Prostate gland (tissue), 2 donors: ENCODE measurements around the gene EZH1.

Experiments used
- POLR2AphosphoS5 ChIP-seq: sonication (generic); formaldehyde crosslinking; IDR thresholded peaks from one replicate; pipeline ENCODE4 v1.6.1; 2017; ENCODE audit warnings: antibody characterized with exemption
- TF ChIP-seq, protein P1 (sequence below), 4 experiments: fragments of 200-600 bp in 2 of 4; fragments of 450-650 bp in 2 of 4; sonication (generic) in 2 of 4; IDR thresholded peaks; 1 replicate in 3 of 4; 2 replicates in 1 of 4; pipeline ENCODE4 v1.5.1; 2016 to 2019; ENCODE audit warnings: antibody characterized with exemption in 4 of 4, mild to moderate bottlenecking in 2 of 4, moderate library complexity in 2 of 4

DNA sequence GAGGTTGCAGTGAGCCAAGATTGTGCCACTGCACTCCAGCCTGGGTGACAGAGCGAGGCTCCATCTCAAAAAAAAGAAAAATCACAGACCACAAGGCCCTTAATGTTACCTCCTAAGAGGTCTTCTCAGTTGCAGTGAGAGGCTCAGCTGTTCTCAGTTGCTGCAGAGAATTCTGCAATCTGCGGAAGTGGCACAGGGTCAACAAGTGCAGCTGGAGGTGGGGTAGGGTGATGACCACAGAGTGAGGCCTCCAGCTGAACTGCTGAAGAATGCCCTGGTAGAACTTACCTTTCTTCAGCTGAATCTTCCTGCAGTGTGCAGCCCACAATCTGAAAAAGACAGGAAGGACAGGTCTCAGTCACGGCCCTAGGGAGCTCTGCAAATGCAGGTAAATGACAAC, 36.3 kb downstream of the EZH1 start:
- no peak for TF ChIP-seq POLR2AphosphoS5
- TF ChIP-seq, protein P1, sequence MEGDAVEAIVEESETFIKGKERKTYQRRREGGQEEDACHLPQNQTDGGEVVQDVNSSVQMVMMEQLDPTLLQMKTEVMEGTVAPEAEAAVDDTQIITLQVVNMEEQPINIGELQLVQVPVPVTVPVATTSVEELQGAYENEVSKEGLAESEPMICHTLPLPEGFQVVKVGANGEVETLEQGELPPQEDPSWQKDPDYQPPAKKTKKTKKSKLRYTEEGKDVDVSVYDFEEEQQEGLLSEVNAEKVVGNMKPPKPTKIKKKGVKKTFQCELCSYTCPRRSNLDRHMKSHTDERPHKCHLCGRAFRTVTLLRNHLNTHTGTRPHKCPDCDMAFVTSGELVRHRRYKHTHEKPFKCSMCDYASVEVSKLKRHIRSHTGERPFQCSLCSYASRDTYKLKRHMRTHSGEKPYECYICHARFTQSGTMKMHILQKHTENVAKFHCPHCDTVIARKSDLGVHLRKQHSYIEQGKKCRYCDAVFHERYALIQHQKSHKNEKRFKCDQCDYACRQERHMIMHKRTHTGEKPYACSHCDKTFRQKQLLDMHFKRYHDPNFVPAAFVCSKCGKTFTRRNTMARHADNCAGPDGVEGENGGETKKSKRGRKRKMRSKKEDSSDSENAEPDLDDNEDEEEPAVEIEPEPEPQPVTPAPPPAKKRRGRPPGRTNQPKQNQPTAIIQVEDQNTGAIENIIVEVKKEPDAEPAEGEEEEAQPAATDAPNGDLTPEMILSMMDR (IDR thresholded peaks at IDR 0.05), result no peak
